Stimulated activated CD4-positive, alpha-beta T cell treated with anti-CD3 and anti-CD28 coated beads, TNF-alpha, amount 100 ng/mL, for 1 hour (primary cell): ENCODE data around the gene ATP8B4.

Source experiments
- DNase-seq, 3 donors: peaks; one replicate each; pipeline ENCODE4 v3.0.0-alpha.2; 2020; ENCODE audit warnings: low read depth in 3 of 3, low spot score in 1 of 3

ATP8B4 gene

DNA sequence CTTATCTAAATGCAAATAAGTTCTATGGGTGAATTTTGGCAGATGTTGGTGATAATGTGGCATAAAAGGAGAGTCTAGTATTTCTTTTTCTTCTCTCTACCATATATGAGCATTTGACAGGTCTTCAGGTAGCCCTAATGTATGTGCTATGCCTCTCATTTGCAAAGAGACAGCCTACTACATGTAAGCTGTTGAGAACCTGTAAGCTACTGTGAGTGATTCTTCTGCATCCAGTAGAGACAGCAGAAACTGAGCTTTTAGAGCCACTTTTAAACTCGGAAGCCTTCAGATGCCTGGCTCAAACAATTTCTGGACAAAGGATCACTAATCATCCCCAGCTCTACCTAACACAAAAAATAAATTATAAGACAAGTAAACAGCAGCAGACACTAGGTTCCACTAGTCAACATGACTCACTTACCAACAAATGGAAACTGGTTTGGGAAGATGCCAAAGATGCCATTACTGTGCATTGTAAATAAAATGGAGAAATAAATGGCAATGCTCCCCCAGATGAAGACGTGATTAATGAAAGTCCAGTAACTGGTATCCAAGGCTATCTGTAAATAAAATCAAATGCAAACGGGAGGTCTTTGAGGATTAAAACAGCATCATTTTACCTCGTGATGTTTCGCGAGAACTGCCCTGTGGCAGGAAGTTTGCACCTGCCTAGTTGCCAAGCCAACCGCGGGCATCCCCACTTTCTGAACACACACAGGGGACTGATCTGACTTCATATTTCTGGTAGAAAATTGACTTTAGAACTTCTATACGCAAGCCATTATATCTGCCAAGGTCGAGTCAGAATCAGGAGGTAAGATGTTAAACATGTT, 252.9 kb downstream of the ATP8B4 start:
- no peak for DNase-seq

GRCh38 chr15:49864251-49864650, 254.8 kb downstream of the ATP8B4 start:
- DNase-seq: no peak

DNA sequence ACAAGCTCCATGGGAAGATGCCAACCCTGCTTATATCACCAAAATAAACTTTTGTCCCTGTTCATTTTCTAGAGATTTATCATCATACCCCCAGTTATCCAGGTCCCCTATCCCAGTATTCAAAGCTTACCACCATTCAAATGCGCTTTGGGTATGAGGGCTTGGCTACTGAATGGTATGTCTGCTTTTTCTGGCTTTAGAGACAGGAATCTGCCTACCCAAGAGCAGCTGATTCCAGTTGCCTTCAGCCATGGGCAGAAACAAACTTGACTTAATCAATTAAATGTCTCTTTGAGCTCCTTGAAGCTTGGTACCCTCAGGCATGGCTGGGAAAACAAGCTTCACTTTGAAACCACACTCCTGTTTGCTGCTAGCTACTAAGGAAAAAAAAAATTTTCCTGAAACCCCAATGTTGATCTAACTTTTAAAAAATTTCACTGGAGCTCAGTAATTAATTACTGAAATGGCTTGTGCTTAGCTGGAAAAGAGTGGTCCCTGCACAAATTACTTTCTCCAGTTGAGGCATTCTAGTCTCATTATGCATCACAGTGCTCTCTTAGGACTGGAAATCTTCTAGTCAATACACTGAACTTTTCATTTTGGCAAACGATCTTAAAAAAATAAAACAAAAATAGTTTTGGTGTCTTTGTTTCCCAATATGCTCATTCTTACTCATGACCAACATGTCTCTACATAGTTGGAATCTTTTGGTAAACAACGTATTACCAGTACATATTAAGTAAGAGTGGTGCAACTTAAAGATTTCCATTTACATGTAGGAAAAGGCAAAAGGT, 255.4 kb downstream of the ATP8B4 start:
- no peak for DNase-seq

GRCh38 chr15:49860101-49860500, 258.9 kb downstream of the ATP8B4 start:
- DNase-seq: no peak

DNA sequence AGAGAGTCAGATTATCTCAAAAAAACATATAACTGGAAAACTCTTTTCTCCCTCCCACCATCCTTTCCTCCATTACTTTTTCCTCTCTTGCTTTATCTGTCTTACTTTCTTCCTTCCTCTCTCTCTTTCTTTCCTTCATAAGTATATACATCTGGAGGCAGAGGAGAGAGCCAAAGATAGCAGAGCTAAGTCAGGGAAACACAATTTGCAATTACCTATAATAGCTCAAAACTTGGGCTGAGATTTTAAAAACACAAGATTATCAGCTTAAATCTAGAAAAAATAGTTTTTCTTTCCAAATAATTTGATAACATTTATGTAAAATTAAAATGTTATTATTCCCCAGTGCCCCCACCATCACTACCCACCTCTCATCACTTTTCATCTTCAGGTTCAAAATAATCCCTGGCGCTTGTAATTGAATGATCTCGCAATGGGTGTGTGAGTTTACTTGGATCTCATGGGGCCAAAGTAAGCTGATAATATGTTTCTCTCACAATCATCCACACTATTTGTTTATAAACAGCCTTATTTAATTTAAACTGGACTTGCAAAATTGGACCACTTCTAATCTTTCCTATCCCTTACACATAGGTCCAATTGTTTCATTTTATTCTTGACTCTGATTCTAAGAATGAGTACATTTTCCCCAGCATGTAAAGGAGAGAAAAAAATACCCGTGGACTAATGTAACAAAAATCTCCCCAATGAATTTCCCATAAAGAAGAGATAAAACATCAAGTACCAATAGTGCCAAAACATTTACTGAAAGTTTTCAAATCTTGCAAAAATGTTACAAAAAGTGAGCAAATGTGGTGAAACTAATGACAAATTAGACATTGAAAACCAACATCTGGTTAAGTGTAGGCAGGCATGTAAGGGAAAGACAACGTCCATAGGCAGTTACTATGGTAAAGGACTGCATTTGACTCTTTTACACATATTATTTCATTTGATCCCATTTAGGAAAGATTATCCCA, 261.2 kb downstream of the ATP8B4 start:
- DNase-seq: no peak

DNA sequence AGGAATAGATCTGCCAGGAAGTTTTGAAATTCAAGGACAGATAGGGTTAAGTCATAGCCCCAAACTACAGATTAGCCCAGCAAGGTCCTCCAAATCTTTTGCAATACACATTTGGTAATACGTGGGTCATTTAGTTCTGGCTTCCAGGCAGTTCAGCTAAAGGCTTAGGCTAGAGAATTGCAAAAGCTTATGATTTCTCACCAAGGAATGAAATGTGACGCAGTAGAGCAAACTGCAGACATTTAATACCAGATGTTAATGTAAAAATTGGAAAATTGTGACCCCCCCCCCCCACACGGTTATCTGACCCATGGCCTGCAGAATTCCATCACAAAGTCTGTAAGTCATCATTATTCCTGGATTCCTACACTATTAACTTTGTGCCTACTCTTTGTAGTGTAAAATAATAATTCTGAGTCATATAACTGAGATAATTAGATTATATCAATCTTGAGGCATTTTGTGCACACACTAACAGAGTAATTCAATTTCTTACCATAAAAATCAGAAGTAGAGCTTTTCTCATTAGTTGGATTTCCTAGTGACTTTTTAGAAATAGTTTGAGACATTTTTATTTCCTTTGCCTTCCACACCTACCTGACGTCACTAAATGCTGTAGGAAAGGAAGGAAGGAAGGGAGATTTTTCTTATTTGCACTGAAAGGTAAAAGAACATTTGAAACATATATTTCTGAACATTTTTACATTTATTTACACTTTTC, 263.0 kb downstream of the ATP8B4 start:
- DNase-seq: no peak

GRCh38 chr15:49852756-49853155, 266.3 kb downstream of the ATP8B4 start:
- DNase-seq: no peak

DNA sequence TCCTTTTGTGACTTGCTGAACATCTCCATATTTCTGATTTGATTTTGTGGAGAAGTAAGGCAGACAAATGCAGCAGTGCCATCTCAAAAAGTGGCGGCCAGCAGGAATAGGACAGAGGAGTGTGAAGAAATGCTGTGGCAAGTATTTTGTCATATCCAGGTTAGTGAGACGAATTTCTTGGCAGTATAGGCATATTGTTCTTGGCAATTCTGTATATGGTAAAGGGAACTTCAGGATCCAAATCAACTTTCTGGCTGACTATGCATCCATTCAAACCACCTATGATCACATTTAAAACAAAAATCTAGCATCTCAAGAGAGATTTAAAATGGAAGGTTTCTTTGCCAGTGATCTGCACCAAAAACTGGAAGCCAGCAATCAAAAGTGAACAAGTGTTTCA, 270.2 kb downstream of the ATP8B4 start:
- no peak for DNase-seq

DNA sequence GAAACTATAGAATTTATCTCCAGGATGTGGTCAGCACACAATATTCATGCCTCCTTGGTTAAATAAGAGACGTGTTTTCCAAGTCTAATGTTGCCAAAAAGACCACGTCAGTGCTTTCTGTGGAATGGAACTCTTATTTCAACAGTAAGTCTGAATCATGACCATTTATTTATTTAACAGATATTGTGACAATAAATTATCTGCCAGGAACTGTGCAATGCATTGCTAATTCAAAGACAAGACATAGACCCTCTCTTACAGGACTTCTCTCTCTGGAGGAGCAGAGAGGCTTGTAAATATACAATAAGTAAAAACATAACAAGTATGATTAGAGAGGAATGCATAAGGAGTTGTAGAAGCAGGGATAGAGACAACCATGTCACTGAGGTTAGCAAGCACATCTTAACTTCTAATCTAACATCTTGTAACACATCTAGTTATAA, 270.7 kb downstream of the ATP8B4 start:
- DNase-seq: no peak

DNA sequence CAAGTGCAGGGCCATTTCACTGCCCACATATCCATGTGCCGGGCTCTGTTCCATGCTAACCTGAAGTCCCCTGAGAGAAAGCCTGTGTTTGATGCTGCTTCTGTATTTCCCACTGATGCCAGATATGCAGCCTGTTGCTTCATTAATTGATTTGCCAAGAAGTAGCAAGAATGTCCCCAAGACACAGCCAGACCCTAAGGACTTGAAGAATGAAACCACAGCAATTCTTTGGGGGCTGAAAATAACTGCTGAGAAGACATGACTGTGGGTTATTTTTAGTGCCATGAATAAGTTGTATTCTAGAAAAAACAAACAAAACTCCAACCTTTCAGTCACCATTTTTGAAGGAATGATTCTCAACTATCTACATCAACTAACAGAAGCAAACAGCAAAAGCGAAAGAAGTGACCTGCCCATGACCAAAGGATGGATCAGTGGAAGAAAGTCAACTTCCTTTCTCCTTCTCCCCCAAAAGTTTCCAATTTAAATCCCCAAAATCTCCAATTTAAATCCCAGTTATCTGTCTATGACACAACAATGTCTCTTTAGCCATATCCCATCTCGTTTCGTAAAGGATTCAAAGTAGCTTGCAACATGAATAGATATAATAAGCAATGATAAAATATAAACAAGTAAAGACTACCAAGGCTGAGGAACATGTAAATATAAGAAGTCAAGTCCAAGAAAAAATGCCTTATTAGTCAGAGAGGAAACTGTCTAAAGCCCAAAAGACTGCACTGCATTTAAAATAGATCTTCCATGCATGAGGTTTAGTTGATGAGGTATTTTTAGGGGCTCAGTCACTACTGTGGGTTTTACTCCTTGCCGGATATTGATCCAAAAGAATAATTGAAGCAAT, 271.4 kb downstream of the ATP8B4 start:
- DNase-seq: no peak

DNA sequence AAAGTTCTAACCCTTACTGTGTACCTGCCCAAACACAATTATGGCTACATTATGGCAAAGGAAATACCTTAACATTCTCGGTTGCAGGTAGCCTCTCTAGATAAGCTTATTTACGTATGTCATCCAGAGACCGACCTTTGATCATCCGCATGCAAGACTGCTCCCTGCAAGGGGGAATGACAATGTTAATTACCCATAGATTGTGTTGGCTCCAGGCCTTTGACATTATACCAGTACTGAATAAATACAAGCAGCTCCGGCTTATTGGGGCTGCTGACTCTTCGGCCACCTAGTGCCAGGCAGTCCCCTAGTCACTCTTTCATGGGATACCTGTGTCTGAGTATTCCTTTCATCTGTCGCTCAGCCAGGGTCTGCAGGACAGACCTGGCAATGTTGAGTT, 274.6 kb downstream of the ATP8B4 start:
- no peak for DNase-seq

GRCh38 chr15:49843725-49844124, 275.3 kb downstream of the ATP8B4 start:
- no peak for DNase-seq

DNA sequence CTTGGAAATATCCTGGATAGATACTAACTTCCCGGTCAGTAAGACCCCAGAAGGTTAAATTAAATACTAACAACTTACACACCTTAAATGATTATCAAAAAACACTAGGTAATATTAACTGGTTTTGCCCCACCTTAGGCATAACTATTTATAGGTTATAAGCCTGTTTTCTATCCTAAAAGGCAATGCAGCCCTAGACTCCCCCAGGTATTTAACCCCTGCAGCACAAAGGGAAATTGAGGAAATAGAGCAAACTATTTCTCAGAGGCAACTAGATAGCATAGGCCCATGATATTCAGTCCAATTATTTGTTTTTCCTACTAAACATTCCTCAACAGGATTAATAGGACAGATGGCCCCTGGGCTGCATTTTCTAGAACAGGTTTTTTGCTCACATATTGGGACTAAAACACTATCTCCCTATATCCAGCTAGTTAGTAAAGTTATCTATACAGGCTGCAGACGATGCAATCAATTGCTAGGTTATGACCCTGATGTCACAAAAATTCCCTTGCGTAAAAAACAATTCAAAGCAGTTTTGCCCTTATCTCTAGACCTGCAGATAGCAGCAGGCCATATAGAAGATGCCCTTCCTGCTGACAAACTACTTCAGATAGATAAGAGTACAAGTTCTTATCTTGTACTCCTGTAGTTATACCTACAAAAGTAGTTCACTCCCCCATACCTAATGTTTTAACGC, 276.9 kb downstream of the ATP8B4 start:
- DNase-seq: no peak

DNA sequence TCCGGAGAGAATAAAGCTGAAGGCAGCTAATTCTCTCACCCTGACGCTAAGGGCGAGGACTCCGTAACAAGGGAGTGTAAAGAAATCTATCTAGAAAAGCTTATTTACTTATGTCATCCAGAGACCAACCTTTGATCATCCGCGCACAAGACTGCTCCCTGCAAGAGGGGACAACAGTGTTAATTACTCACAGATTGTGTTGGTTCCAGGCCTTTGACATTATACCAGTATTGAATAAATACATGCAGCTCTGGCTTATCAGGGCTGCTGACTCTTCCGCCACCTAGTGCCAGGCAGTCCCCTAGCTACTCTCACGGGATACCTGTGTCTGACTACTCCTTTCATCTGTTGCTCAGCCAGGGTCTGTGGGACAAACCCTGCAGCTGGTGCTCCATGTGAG, 286.5 kb downstream of the ATP8B4 start:
- DNase-seq: no peak

- no peak for DNase-seq
These were observed 287.6 kb downstream of the ATP8B4 start for GRCh38 chr15:49831206-49831965.

DNA sequence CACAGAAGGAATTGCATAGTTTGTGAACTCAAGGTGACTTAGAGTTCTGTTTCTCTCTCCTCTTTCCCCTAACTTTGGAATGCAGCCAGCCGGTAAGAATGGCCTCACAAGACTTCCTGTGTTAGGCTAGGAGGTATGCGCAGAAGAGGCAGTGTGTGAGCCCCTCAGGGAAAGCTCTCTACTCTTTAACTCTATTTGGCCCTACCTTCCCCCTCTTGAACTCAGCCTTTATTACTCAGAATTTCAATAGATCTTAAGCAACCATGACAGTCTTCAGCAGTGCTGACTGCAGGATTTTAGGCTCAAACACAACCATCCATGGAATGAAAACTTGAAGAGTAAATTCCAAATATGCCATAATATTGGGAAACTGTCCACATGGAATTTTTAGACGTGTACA, 288.6 kb downstream of the ATP8B4 start:
- no peak for DNase-seq

DNA sequence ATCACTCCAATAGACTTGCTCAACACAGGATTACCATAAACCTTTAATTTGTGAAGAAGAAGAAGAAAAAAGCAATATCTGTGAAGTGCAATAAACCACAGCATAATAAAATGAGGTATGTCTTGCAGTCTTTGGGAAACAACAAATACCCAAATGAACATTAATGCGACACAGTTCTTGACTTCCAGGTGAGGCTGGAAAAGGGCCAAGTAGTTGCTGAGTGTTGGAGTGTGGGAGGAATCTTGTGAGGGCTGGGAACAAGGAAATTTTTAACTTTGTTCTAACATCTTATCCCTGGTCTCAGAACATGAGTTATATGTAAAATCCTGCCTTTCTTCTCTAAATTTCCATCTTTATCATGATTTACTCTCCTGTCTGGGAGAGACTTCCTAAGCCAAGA, 291.7 kb downstream of the ATP8B4 start:
- no peak for DNase-seq

GRCh38 chr15:49826640-49827234, 292.3 kb downstream of the ATP8B4 start:
- no peak for DNase-seq
